ENCODE results near the gene UBR4.

Gene UBR4

GRCh38 chr1:19151537-19151936, 58.5 kb downstream of the UBR4 start:
- no peak for DNase-seq (ENCODE audit: extremely low read depth in 1 of 2, low read depth in 1 of 2)

- no peak for DNase-seq (ENCODE audit: extremely low read depth in 1 of 2, low read depth in 1 of 2)
Observed at GRCh38 chr1:19149736-19150135, 60.3 kb downstream of the UBR4 start.

- no peak for DNase-seq (ENCODE audit: extremely low read depth in 1 of 2, low read depth in 1 of 2)
Observed at GRCh38 chr1:19140465-19140864, 69.6 kb downstream of the UBR4 start.

GRCh38 chr1:19139711-19140110, 70.4 kb downstream of the UBR4 start:
- no peak for DNase-seq (ENCODE audit: extremely low read depth in 1 of 2, low read depth in 1 of 2)

GRCh38 chr1:19138958-19139581, 71.0 kb downstream of the UBR4 start:
- no peak for DNase-seq (ENCODE audit: extremely low read depth in 1 of 2, low read depth in 1 of 2)

- DNase-seq (ENCODE audit: extremely low read depth in 1 of 2, low read depth in 1 of 2): no peak
Observed at GRCh38 chr1:19138331-19138730, 71.7 kb downstream of the UBR4 start.

- no peak for DNase-seq (ENCODE audit: extremely low read depth in 1 of 2, low read depth in 1 of 2)
Observed at GRCh38 chr1:19137158-19137557, 72.9 kb downstream of the UBR4 start.

GRCh38 chr1:19133360-19133759, 76.7 kb downstream of the UBR4 start:
- no peak for DNase-seq (ENCODE audit: extremely low read depth in 1 of 2, low read depth in 1 of 2)

GRCh38 chr1:19130468-19130867, 79.6 kb downstream of the UBR4 start:
- DNase-seq (ENCODE audit: extremely low read depth in 1 of 2, low read depth in 1 of 2): no peak

- DNase-seq (ENCODE audit: extremely low read depth in 1 of 2, low read depth in 1 of 2): no peak
Observed at GRCh38 chr1:19128968-19129514, 81.0 kb downstream of the UBR4 start.

- no peak for DNase-seq (ENCODE audit: extremely low read depth in 1 of 2, low read depth in 1 of 2)
Observed at GRCh38 chr1:19124273-19124672, 85.8 kb downstream of the UBR4 start.

- DNase-seq (ENCODE audit: extremely low read depth in 1 of 2, low read depth in 1 of 2): peak in 1 of 2 donors; percentile 11
Observed at GRCh38 chr1:19123837-19124236, 86.2 kb downstream of the UBR4 start.

GRCh38 chr1:19122668-19123067, 87.4 kb downstream of the UBR4 start:
- no peak for DNase-seq (ENCODE audit: extremely low read depth in 1 of 2, low read depth in 1 of 2)

GRCh38 chr1:19121192-19121591, 88.9 kb downstream of the UBR4 start:
- no peak for DNase-seq (ENCODE audit: extremely low read depth in 1 of 2, low read depth in 1 of 2)

- DNase-seq (ENCODE audit: extremely low read depth in 1 of 2, low read depth in 1 of 2): no peak
Observed at GRCh38 chr1:19120070-19120469, 90.0 kb downstream of the UBR4 start.

- no peak for DNase-seq (ENCODE audit: extremely low read depth in 1 of 2, low read depth in 1 of 2)
Observed at GRCh38 chr1:19115082-19115808, 94.8 kb downstream of the UBR4 start.

- DNase-seq (ENCODE audit: extremely low read depth in 1 of 2, low read depth in 1 of 2): peak in 1 of 2 donors; percentile 11
Observed at GRCh38 chr1:19113697-19114092, 96.4 kb downstream of the UBR4 start.

- no peak for DNase-seq (ENCODE audit: extremely low read depth in 1 of 2, low read depth in 1 of 2)
Observed at GRCh38 chr1:19112891-19113696, 97.0 kb downstream of the UBR4 start.

- DNase-seq (ENCODE audit: extremely low read depth in 1 of 2, low read depth in 1 of 2): no peak
Observed at GRCh38 chr1:19110257-19110927, 99.7 kb downstream of the UBR4 start.

- DNase-seq (ENCODE audit: extremely low read depth in 1 of 2, low read depth in 1 of 2): no peak
Observed at GRCh38 chr1:19109545-19109944, 100.5 kb downstream of the UBR4 start.

- no peak for DNase-seq (ENCODE audit: extremely low read depth in 1 of 2, low read depth in 1 of 2)
Observed at GRCh38 chr1:19101244-19101643, 108.8 kb downstream of the UBR4 start.
